GM12878 (cell line): ENCODE results near the gene CHST14.

Experiments used
- CHD1 ChIP-seq: IDR thresholded peaks from 2 replicates; pipeline ENCODE4 v1.6.1; 2012; ENCODE audit warnings: low read depth, low read length, improper control_type of control experiment
- ELK1 ChIP-seq: IDR thresholded peaks from 2 replicates; pipeline ENCODE4 v1.6.1; 2012; ENCODE audit warnings: low read depth, low read length, improper control_type of control experiment
- ESRRA ChIP-seq: IDR thresholded peaks from 2 replicates; pipeline ENCODE4 v1.6.1; 2012; ENCODE audit warnings: mild to moderate bottlenecking, low read length, improper control_type of control experiment
- EZH2 ChIP-seq: IDR thresholded peaks from 2 replicates; pipeline ENCODE4 v1.6.1; 2012; ENCODE audit warnings: low read depth, mild to moderate bottlenecking, control low read depth, inconsistent platforms, low read length, borderline replicate concordance; ENCODE audit not compliant: control insufficient read depth
- GABPA ChIP-seq: IDR thresholded peaks from 2 replicates; pipeline ENCODE4 v1.6.1; 2014; ENCODE audit warnings: antibody characterized with exemption, low read depth, mild to moderate bottlenecking, inconsistent platforms
- MAX ChIP-seq: IDR thresholded peaks from 2 replicates; pipeline ENCODE4 v1.6.1; 2012; ENCODE audit warnings: low read depth, low read length, improper control_type of control experiment
- NFYB ChIP-seq: IDR thresholded peaks from 2 replicates; pipeline ENCODE4 v1.6.1; 2011; ENCODE audit warnings: low read depth, mild to moderate bottlenecking, low read length, improper control_type of control experiment, moderate library complexity; ENCODE audit not compliant: insufficient read depth
- POLR2A ChIP-seq: IDR thresholded peaks from 2 replicates; pipeline ENCODE4 v1.6.1; 2011; ENCODE audit warnings: low read depth, mild to moderate bottlenecking, low read length
- POLR2AphosphoS2 ChIP-seq: IDR thresholded peaks from 2 replicates; pipeline ENCODE4 v1.6.1; 2011; ENCODE audit warnings: low read depth, mild to moderate bottlenecking, low read length, improper control_type of control experiment, moderate library complexity
- POLR2AphosphoS5 ChIP-seq: IDR thresholded peaks from 2 replicates; pipeline ENCODE4 v1.6.1; 2011; ENCODE audit warnings: mild to moderate bottlenecking, low read length, inconsistent platforms
- RELB ChIP-seq: fragments of 450-650 bp; IDR thresholded peaks from 2 replicates; pipeline ENCODE4 v1.6.1; 2017; ENCODE audit warnings: low read depth, mild to moderate bottlenecking, moderate library complexity
- WRNIP1 ChIP-seq: IDR thresholded peaks from 2 replicates; pipeline ENCODE4 v1.6.1; 2011; ENCODE audit warnings: low read depth, low read length, improper control_type of control experiment, borderline replicate concordance
- TF ChIP-seq, protein P1 (sequence below), 3 experiments: IDR thresholded peaks in 2 of 3; conservative IDR thresholded peaks in 1 of 3; 2 replicates each; pipeline ENCODE4 v1.5.1; 2011; ENCODE audit warnings: low read depth in 3 of 3, low read length in 3 of 3, mild to moderate bottlenecking in 3 of 3, control low read depth in 2 of 3, moderate library complexity in 2 of 3, inconsistent platforms in 1 of 3, mixed read lengths in 1 of 3; ENCODE audit not compliant: control insufficient read depth in 2 of 3, insufficient read depth in 1 of 3; ENCODE audit errors: extremely low read depth in 1 of 3

DNA sequence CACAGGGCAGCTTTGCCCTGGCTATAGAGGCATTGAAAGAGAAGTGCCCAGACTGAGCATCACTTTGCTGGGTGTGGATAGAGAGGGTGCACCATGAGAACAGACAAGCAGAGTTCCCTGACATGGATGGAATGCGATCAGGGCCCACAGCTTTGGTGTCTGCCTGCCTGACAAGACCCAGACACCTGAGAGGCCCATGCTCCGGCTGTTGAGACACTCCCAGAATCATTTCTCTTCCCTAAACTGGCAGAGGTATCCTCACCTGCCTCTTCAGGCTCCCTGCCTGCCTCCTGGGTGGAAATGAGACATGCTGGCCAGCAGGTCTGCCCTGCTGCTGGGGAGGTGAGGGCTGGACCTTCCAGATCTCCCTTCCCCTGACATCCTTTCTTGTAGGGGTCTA lies 10.4 kb upstream of the CHST14 start:
- TF ChIP-seq POLR2A (no peak), CHD1 (no peak), RELB (no peak), GABPA (no peak), MAX (no peak), ESRRA (no peak), POLR2AphosphoS5 (no peak), ELK1 (no peak), POLR2AphosphoS2 (no peak), WRNIP1 (no peak), NFYB (no peak), EZH2 (no peak)
- TF ChIP-seq, protein P1, sequence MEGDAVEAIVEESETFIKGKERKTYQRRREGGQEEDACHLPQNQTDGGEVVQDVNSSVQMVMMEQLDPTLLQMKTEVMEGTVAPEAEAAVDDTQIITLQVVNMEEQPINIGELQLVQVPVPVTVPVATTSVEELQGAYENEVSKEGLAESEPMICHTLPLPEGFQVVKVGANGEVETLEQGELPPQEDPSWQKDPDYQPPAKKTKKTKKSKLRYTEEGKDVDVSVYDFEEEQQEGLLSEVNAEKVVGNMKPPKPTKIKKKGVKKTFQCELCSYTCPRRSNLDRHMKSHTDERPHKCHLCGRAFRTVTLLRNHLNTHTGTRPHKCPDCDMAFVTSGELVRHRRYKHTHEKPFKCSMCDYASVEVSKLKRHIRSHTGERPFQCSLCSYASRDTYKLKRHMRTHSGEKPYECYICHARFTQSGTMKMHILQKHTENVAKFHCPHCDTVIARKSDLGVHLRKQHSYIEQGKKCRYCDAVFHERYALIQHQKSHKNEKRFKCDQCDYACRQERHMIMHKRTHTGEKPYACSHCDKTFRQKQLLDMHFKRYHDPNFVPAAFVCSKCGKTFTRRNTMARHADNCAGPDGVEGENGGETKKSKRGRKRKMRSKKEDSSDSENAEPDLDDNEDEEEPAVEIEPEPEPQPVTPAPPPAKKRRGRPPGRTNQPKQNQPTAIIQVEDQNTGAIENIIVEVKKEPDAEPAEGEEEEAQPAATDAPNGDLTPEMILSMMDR (IDR thresholded peaks at IDR 0.05 in 2 of 3, conservative IDR thresholded peaks at IDR 0.05 in 1 of 3; ENCODE audit: control insufficient read depth in 2 of 3, extremely low read depth in 1 of 3, insufficient read depth in 1 of 3, low read depth in 3 of 3, low read length in 3 of 3) = no peak
